Kidney glomerular epithelial cell (primary cell): ENCODE results near the gene ALCAM.

Experiments used
- DNase-seq: peaks from one replicate; lab custom pipeline; 2025; lab: John Stamatoyannopoulos, UW

ALCAM gene

GRCh38 chr3:105429034-105429762, 62.5 kb downstream of the ALCAM start:
- DNase-seq = peak; percentile 11

DNA sequence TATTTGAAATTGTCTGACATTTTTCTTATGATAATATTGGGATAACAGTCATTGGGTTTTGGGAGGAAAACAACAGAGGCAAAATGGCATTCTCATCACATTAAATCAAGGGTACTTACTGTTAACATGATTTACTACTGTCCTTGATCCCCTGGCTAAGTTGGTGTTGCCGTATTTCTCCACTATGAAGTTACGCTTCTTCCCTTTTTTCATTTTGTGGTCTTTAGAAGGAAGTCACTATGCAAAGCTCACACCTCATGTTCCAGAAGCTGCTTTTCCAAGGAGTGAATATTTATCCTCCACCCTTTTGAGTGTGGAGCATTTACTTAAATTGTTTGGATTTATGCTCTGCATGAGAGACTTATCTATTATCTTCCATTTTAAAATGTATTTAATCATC, 63.7 kb downstream of the ALCAM start:
- no peak for DNase-seq

DNA sequence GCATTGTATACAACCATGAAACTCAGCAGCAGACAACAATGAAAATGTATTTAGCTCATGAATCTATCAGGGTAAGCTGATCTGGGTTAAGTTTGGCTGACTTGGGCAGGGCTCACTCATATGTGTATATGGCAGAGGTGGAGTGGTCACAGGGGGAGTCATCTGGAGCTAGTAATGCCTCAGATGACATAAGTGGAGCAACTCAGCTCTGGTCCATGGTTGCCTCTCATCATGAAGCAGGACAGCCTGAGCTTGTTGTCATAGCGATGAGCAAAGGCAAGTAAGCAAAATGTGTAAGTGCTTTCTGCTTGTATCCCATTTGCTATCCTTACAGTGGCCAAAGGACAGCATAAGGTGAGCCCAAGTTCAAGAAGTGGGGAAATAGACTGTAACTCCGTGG, 64.5 kb downstream of the ALCAM start:
- no peak for DNase-seq

- no peak for DNase-seq
Observed at GRCh38 chr3:105435277-105435676, 68.6 kb downstream of the ALCAM start.

DNA sequence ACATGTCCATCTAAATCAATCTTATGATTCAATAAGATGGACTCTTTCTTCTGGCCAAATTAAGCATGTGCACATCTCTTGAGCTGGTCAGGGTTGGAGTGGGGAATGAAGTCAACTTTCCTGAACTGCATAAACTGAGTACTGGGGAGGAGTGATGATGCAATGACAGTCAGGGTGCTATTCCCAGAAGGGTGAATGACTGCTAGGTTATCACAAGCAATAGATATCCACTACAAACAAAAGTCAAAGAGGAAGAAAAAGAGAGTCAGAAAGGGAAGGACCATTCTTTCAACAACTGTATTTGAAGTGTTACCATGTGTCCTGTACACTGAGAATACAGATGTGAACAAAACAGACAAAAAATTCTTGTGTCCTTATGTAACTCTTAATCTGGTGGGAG, 70.0 kb downstream of the ALCAM start:
- DNase-seq = no peak

DNA sequence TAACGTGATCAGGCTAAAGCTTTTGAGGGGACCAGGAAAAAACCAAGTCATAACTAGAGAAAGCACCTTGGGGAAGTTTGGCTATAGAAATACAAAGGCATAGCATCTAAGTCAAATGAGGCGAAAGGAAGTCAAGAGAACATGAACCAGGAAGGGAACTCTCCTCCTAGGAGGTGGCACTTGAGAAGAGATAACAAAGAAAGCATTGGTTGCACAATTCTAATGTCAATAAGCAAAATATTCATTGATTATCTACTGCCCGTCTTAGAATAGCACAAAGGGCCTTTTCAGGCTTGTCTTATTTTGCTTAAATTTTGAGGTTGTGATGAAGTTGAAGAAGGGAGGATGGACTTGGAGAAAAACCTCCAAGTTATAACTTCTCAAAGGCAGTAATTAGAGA, 73.4 kb downstream of the ALCAM start:
- no peak for DNase-seq

- DNase-seq = no peak
Observed at GRCh38 chr3:105444725-105445124, 78.0 kb downstream of the ALCAM start.

DNA sequence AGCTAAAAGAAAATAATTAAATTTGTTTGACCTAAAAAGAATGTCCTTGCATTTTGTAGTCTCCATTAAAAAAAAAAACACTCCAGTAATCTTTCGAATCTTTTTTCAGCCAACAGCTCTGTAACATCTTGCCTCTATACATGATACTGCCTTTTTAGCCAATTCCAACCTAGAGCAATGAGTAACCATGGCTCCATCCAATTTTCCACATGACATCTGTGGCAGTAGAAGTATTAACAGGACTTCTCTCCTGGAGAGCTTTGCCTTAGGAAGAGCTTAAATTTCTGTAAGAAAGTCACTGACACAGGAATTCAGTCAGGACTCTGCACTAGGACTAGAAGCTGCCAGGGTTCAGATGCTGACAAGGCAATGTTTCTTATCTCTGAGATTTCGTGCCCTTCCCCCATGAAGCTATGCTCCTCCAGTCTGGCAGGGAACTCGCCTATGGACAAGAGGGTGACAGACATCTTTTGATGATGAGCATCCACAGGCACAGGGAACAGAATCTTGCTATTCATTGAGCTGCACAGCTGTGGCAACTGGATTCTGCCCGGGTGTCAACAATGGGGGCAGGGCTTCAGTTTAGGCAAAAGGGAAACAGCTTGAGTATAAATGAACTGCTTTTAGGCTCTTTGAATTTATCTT, 81.8 kb downstream of the ALCAM start:
- DNase-seq = no peak

DNA sequence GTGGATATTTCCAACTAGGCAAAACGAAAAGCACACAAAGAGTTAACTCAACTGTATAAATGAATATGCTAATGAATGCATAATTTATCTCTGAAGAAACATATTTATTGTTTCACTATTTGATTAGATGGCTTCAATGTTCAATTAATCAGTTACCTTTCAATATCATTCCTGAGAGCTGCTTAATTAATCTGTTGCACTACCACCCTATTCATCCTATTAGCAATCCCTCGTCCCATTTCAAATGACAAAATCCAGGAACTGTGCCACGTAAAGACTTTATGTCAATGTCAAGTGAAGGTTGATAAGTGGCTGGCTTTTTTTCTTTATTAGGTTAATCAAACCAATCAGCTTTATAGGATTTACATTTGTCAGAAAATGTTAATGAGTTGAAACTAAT, 82.7 kb downstream of the ALCAM start:
- DNase-seq = no peak

DNA sequence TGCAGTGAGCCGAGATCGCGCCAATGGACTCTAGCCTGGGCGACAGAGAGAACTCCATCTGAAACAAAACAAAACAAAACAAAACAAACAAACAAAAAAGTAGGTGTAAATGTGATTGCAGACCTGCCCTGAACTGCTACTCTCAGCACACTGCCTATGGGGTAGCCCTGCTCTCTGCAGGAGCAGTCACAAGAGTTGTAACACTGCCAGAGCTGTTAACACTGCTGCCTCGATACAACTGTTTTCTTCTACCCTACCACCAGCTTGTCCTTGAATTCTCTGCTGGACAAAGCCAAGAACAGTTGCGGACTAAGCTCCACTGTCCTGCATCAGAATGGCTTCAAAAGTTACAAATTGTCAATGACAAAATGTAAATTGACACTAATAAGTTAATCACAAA, 89.3 kb downstream of the ALCAM start:
- no peak for DNase-seq

- DNase-seq = no peak
Observed at GRCh38 chr3:105458518-105459215, 92.0 kb downstream of the ALCAM start.

DNA sequence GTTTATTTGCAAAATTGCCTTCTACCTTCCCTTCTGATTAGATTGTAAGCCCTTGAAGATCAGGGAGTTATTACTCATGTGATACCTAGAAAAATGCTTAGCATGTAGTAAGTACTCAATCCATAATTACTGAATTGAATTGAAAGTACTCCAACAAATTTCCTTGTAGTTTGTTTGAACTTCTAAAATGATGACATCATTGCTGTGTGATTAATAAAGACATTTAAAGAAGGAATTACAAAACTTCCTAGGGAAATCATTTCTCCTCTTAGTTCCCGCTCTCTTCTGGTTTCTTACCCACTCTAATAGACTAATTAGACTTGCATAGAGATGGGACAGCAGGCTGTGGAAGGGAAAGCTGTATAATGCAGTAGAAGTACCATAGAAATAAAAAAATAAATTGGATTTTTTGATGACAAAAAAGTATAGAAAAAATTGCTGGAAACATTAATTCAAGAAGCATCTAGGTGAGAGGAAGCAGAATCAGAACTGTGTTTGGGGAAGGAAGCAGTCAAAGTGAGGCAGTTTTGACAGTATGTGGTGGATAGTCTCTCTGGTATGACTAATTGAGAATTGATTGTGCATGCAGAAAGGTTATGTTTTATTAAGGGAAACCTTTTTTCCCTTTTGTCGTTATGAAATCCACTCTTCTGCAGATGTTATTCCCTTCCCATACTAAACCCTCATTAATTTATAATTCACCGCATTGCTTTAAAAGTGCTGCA, 93.0 kb downstream of the ALCAM start:
- no peak for DNase-seq

DNA sequence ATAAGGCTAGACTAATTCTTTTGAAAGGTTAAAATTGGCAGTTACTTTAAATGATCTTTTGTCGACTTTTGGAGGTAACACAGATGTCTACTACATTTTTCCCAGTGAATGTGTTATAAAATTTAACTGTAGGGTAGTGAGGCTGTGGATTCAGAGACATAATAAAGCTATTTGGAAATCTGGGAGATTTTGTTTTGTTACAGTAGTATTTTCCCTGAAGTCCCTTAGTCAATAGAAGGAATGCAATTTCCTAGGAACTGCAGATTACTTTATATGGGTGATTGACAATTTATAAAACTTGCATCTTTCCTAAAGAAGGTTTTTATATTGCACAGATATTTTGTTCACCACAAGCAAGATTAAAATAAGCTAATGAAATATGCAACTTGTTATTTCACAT, 96.9 kb downstream of the ALCAM start:
- DNase-seq = no peak

GRCh38 chr3:105465251-105465853, 98.6 kb downstream of the ALCAM start:
- no peak for DNase-seq

GRCh38 chr3:105466072-105466471, 99.4 kb downstream of the ALCAM start:
- no peak for DNase-seq

GRCh38 chr3:105466495-105467404, 100.0 kb downstream of the ALCAM start:
- DNase-seq = no peak

- DNase-seq = no peak
Observed at GRCh38 chr3:105470851-105471250, 104.1 kb downstream of the ALCAM start.

DNA sequence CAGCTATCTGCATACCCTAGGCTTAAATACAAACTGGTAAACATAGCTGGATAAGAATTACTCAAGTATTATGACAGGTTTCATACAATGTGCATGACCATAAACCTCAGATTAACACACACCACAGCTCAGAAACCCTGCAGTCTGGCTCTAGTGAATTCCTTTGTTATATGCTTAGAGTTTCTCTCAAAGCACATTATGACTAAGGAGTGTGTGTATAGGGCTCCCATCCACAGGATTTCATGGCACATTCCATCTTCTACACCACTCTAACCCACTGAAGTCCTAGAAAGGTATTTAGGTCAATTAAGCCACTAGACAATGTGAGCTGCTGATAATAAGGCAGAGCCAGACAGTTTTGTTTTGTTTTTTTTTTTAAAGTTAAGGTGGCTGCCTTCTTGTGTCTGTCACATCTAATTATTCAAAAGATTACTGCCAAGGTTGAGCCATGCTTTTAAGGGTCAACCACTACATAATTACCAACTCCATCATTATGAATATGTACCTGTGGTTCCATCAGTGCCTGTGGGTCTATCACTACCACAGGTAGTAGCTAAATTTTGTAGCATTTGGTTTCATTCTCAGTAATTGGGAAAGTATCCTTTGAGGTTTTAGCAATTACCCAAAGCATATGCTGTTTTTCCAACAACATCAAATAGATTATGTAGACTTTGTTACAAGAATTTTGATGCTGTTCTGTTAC, 107.0 kb downstream of the ALCAM start:
- DNase-seq = peak; percentile 94

GRCh38 chr3:105480768-105481167, 114.1 kb downstream of the ALCAM start:
- peak; percentile 40 for DNase-seq

GRCh38 chr3:105483476-105483875, 116.8 kb downstream of the ALCAM start:
- DNase-seq = no peak
